ENCODE data around the gene ARX.

The ARX gene

GRCh38 chrX:25016361-25016671 is 551 bp upstream of the ARX start:
- no peak for DNase-seq

DNA sequence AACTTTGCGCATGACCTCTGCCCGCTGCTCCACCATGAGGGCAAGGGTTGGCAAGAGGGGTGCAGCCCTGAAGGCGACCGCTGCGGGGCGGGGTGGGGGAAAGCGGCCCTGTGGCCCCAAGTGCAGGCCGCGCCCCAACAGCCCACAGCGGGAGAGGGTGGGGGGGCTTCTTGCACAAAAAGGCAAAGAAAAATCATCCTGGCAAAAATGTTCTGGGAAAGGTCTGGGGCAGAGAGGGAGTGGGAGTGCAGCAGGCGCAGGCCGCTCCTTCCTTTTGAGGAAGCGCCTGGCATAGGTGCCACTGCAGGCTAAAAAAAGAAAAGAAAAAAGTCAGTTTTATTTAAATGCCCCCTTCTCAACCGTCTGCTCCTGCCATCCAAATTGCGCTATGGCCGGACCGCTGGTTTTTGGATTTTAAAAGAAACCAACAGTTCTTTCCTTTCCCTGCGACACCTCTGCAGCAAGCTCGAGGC is 1.4 kb downstream of the ARX start:
- DNase-seq, result no peak

DNA sequence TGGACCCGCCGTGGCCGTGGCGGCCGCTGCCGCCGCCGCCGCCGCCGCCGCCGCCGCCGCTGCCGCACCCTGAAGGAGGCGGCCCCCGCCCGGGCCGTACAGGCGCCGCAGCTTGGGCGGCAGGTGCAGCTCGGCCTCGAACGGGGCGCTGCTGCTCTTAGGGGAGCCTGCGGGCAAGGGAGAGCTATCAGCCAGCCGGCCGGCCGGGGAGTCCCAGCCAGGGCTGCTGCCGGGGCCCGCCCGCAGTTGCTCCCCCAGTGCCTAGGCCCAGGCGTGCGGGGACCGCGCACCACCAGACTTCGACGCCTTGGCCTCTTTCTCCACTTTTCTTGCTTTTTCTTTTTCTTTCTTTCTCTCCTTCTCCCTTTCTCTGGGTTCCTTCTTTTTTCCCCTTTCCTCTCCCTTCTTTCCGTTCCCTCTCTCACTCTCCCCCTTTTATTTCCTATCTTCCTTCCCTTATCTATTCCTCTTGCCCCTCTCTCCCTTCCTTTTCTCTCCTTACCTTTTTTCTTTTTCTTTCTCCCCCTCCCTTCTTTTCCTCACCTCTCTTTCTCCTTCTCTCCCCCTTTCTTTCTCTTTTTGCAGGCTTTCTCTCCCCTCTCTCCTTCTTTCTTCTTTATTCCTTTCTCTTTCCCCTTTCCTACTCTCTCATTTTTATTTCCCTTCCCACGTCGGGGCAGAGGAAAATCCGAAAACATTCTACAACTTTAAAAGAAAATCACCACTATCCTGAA is 2.0 kb downstream of the ARX start:
- no peak for DNase-seq

- DNase-seq, result no peak
These were observed 2.8 kb downstream of the ARX start for GRCh38 chrX:25012793-25013631.

DNA sequence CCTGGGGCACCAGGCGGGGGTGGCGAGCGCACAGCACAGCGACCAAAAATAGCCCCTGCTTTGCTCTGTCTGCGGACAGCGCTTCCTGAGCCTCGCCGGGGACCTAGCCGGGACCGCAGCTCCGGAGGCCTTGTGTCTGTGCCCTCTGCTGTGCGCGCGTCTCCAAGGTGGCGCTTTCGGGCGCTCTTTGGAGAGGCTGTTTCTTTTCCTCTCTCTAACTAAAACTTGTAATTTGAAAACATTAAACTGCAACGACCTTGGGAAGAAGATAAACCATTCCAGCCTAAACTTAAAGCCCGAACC is 3.4 kb downstream of the ARX start:
- DNase-seq, result no peak

- DNase-seq, result no peak
These were observed 4.0 kb downstream of the ARX start for GRCh38 chrX:25011589-25012432.

GRCh38 chrX:25010784-25011588 is 4.8 kb downstream of the ARX start:
- DNase-seq, result no peak

- no peak for DNase-seq
These were observed 6.4 kb downstream of the ARX start for GRCh38 chrX:25009407-25009806.

DNA sequence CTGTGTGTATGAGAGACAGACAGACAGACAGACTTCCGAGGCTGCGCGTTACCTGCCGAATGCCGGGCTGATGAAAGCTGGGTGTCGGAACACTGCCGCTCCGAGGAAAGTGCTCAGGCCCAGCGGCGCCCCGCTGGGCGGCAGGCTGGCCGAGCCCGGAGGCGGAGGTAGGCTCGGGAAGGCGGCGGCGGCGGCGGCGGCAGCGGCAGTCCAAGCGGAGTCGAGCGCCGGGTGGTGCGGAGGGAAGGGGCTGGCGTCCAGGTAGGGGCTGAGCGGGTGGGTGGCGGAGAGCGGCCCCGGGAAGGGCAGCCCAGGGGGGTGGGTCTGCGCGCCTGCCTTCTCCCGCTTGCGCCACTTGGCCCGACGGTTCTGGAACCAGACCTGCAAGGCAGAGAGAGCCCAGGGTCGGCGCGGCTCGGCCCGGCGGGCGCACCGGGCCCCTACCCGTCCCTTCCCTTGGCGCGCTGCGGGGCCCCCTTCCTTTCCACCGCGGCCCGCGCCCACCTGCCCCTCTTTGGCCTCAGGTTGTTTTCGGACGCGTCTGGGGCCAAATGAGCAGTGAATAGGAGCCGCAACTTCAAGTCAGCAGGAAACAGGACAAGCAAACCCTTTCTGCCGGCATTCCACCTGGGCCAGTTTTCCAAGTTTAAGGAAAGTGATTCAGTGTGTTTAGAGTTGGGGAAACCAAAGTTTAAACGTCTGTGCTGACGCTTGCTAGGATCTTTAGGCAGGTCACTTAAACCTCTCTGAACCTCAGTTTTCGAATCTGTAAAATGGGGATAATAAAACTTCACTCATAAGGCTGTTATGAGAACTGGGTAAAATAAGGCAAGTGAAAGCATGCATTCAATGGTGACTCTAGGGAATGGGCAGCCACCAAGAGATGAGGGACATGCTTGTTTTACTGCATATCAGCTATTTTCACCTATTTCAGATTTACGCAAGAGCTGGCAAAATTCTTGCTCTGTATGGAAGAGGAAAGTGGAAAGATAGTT is 8.4 kb downstream of the ARX start:
- DNase-seq, result no peak

- DNase-seq, result no peak
These were observed 9.1 kb downstream of the ARX start for GRCh38 chrX:25006586-25007058.

GRCh38 chrX:25005382-25006185 is 10.2 kb downstream of the ARX start:
- DNase-seq, result no peak

DNA sequence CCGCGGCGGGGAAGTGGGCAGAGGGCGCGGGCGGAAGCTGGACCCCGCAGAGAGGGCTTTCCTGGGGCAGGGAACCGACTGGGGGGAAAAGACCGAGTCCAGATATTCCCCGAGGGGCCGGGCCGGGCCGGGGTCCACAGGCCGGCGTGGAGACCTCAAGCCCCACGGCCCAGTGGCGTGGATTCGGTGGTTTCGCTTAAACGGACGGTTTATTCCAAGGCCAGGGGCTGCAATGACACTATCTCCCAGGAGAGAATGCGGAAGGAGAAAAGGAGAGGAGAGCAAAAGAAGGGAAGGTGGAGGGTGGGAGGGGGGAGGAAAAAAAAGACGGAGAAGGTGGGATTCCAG is 10.8 kb downstream of the ARX start:
- no peak for DNase-seq

DNA sequence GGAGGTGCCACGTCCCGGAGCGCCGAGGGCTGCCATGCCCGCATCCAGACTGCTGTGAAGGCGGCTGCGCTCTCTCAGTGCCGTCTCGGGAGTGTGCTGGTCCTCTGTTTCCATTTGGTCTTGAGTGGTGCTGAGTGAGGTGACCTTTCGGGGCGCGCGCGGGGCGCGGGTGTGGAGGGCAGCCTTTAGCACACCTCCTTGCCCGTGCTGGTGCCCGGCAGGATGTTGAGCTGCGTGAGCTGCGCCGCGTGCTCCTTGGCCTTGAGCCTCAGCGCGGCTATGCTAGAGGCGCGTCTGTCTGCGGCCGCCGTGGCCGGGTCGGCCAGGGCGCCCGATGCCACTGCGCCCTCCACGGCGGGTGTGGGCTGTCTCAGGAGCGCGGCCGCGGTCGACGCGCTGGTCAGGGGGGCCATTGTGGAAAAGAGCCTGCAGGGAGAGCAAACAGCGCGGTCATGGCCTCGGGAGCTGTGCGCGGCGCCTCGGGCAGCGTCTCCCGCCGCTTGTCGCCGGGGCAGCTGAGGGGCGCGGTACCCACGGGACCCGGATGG is 11.2 kb downstream of the ARX start:
- DNase-seq, result no peak

DNA sequence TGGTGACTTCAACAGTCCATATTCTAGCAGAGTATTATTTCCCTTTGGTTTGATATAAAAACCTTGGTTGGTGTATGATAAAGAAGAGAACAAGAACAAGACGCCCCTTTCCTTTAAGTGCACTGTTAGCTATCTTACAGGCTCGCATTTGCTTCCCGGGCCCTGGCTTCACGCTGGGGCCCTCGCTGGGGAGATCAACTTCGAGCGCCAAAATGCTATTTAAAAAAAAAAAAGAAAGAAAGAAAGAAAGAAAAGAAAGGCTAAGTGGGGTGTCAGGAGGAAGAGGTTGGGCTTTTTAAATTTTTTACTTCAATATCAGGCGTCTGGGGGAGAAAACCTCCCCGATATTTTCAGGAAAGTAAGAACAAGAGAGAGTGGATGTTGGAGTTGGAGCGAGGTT is 11.7 kb downstream of the ARX start:
- DNase-seq, result no peak

GRCh38 chrX:25003066-25003849 is 12.5 kb downstream of the ARX start:
- no peak for DNase-seq

DNA sequence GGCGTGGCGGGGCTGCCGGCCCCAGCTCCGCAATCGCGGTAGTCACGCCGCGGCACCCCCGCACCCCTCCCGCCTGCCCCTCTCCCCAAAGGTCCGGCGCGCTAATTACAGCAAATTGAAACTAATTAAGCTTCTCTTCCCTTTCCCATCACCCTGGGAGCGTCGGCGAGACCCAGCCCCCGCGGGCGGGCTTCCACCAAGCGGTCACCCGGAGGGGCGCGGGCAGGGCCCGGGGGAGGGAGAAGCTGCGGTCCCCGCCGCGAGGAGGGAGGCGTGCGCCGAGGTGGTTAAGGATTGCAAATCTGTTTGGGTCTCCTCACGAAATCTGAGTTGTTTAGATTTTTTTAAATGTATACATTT is 13.1 kb downstream of the ARX start:
- DNase-seq, result no peak

GRCh38 chrX:25001808-25002660 is 13.7 kb downstream of the ARX start:
- no peak for DNase-seq

DNA sequence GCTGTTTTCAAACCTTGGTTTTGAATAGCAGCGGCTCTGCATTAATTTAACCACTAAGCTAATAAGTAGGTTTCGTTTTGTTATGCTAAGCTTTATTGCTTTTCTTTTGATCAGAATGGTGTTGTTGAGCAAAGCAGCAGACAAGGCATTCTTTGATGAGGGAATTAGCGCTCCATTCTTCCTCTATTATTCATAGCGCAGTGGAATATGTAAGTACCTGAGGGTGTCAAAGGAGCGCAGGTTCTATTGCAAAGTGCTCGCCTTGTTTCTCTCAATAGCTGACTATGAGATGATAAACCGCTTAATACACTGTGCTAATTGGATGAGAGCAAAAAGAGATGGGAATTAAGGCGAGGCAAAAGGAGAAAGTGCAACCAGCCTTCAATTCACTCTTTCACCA is 16.3 kb downstream of the ARX start:
- DNase-seq, result no peak
